K562 (cell line): Measurements from ENCODE around the gene NT5DC4. TPM values are rescaled to one million over a fixed set of nuclear protein-coding genes. Genes with fewer than 3 reads are reported as not detected.

Experiments used
- DNMT1 ChIP-seq: fragments of 450-650 bp; IDR thresholded peaks from 2 replicates; pipeline ENCODE4 v1.6.1; 2016; ENCODE audit warnings: antibody characterized with exemption, mild to moderate bottlenecking
- GTF2E2 ChIP-seq: fragments of 200-800 bp; sonication (Bioruptor generic); IDR thresholded peaks from 2 replicates; pipeline ENCODE4 v1.6.1; 2016; ENCODE audit warnings: missing genetic modification characterization, missing compliant biosample characterization
- IFI16 ChIP-seq: fragments of 250-450 bp; sonication (Bioruptor Pico); IDR thresholded peaks from 2 replicates; pipeline ENCODE4 v2.1.2; 2022; ENCODE audit warnings: mild to moderate bottlenecking, inconsistent platforms
- JUND ChIP-seq, 2 experiments: IDR thresholded peaks; 2 replicates in 1 of 2; 3 replicates in 1 of 2; pipeline ENCODE4 v1.6.1; 2011; ENCODE audit warnings: borderline replicate concordance in 2 of 2, low read depth in 2 of 2, low read length in 2 of 2, improper control_type of control experiment in 1 of 2, missing biosample characterization in 1 of 2, missing genetic modification characterization in 1 of 2, missing genetic modification reagents in 1 of 2
- LEF1 ChIP-seq: fragments of 450-650 bp; IDR thresholded peaks from 2 replicates; pipeline ENCODE4 v1.6.1; 2016; ENCODE audit warnings: mild to moderate bottlenecking
- MTA2 ChIP-seq: fragments of 450-650 bp; IDR thresholded peaks from 2 replicates; pipeline ENCODE4 v1.6.1; 2016; ENCODE audit warnings: low read depth
- NCOA2 ChIP-seq, 2 experiments: fragments of 450-650 bp; IDR thresholded peaks; 2 replicates each; pipeline ENCODE4 v1.6.1; 2018; ENCODE audit warnings: mild to moderate bottlenecking in 2 of 2, moderate library complexity in 1 of 2; ENCODE audit not compliant: partially characterized antibody in 2 of 2
- NFATC3 ChIP-seq: fragments of 450-650 bp; IDR thresholded peaks from 2 replicates; pipeline ENCODE4 v1.6.1; 2017; ENCODE audit warnings: mild to moderate bottlenecking
- PML ChIP-seq: IDR thresholded peaks from 2 replicates; pipeline ENCODE4 v1.6.1; 2012; ENCODE audit warnings: low read length, inconsistent platforms
- PTRF ChIP-seq: fragments of 450-650 bp; IDR thresholded peaks from 2 replicates; pipeline ENCODE4 v1.6.1; 2016; ENCODE audit warnings: mild to moderate bottlenecking, missing genetic modification characterization, missing compliant biosample characterization
- RBM34 ChIP-seq: fragments of 200-400 bp; formaldehyde crosslinking; IDR thresholded peaks from 2 replicates; pipeline ENCODE4 v1.6.1; 2018; ENCODE audit warnings: low read length, borderline replicate concordance; ENCODE audit not compliant: insufficient read depth
- RUNX1 ChIP-seq: sonication (generic); IDR thresholded peaks from 2 replicates; pipeline ENCODE4 v1.6.1; 2016; ENCODE audit warnings: antibody characterized with exemption, low read depth
- SETDB1 ChIP-seq: IDR thresholded peaks from one replicate; pipeline ENCODE4 v1.6.1; 2012; ENCODE audit warnings: low read length, control low read depth, inconsistent platforms
- TCF7L2 ChIP-seq: fragments of 150-350 bp; IDR thresholded peaks from 2 replicates; pipeline ENCODE4 v1.6.1; 2016; ENCODE audit warnings: low read depth, mild to moderate bottlenecking, low read length, moderate library complexity
- TRIM28 ChIP-seq: fragments of 450-650 bp; IDR thresholded peaks from 2 replicates; pipeline ENCODE4 v1.6.1; 2017
- ZNF717 ChIP-seq: fragments of 250-450 bp; sonication (Bioruptor Pico); IDR thresholded peaks from 2 replicates; pipeline ENCODE4 v1.5.0; 2021
- ZSCAN32 ChIP-seq: fragments of 450-650 bp; formaldehyde crosslinking; IDR thresholded peaks from 2 replicates; pipeline ENCODE4 v1.4.0; 2020; ENCODE audit warnings: mild to moderate bottlenecking, moderate library complexity
- polyA plus RNA-seq, 8 experiments: library from polyadenylated mRNA; depleted of rRNA in 4 of 8; stranded (reverse) in 5 of 8; unstranded in 3 of 8; fragments of >200 nt; fragmentation: Nextera tagmentation in 2 of 8; fragmentation: Illumina TruSeq in 1 of 8; extraction: Ambion mirVana in 2 of 8; extraction: Trizol in 1 of 8; gene quantifications; 2 replicates each; pipeline versions ENCODE4 v1.2.1 to v1.2.3, GENCODE V29; 2011 to 2014; ENCODE audit warnings: inconsistent platforms in 1 of 8, missing spikeins in 1 of 8
- total RNA-seq, 7 experiments: library from RNA; depleted of rRNA in 6 of 7; stranded (reverse); fragments of >200 nt in 6 of 7; fragmentation: Illumina TruSeq in 2 of 7; extraction: Trizol in 2 of 7; gene quantifications; 2 replicates each; pipeline versions ENCODE4 v1.2.1 to v1.2.3, GENCODE V29; 2011 to 2021; ENCODE audit warnings: low replicate concordance in 1 of 7
- TF ChIP-seq, protein P1 (sequence below): fragments of 450-650 bp; formaldehyde crosslinking; IDR thresholded peaks from 2 replicates; pipeline ENCODE4 v1.4.0; 2020; ENCODE audit warnings: mild to moderate bottlenecking, moderate library complexity
- TF ChIP-seq, protein P2 (sequence below), 3 experiments: IDR thresholded peaks in 2 of 3; conservative IDR thresholded peaks in 1 of 3; 2 replicates each; pipeline ENCODE4 v1.5.1; 2011 to 2012; ENCODE audit warnings: low read length in 3 of 3, mild to moderate bottlenecking in 3 of 3, control low read depth in 2 of 3, improper control_type of control experiment in 1 of 3, inconsistent platforms in 1 of 3, low read depth in 1 of 3, mixed read lengths in 1 of 3, moderate library complexity in 1 of 3; ENCODE audit not compliant: insufficient read depth in 2 of 3
- TF ChIP-seq, protein P3 (sequence below): IDR thresholded peaks from 2 replicates; pipeline ENCODE4 v1.6.1; 2016; ENCODE audit warnings: missing genetic modification characterization, missing compliant biosample characterization
- TF ChIP-seq, protein P4 (sequence below): IDR thresholded peaks from 2 replicates; pipeline ENCODE4 v1.6.1; 2014; ENCODE audit warnings: antibody characterized with exemption

The NT5DC4 gene
- total and polyA plus RNA-seq, 9 of the 15 experiments (the other 6 are each of a cell fraction or from before 2014, with no cell fraction given), result 0.44 to 6.9 (median 2.5) TPM

DNA sequence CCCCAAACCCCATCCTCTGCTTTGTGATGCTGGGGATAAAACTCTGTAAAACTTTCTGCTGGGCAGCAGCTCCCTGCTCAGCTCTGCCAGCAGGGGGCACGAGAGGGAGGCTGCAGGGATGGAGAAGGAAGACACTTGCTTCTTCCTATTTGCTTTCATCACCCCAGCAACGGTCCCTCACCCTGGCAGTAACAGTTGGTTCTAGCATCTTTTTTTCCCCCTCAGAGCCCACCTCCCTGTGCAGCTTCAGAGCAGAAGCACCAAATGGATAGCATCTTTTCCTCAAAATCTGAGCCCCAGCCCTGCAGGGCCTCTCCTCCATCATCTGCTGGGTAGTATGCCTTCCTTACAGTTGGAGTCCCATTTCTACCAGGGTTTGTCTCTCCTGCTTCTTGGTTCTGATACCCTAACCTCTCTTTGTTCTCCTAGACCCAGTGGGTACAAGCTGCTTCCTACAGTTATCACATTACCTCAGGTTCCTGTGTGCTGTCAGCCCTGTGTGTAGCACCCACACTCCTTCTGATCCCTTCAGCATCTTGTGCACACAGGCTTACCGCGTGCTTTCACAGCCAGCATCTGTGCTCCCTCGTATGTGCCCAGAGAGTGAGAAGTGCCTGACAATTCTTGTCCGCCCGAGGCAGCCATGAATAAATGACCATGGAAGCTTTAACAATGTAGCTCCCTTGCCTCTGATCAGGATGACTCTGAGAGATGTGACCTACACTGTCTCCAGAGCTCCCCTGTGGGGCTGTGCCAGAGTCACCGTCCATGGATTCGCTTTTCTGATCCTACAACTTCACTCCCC is 29.1 kb downstream of the NT5DC4 start (continued):
- TF ChIP-seq RBM34 (no peak), PML (no peak), NCOA2 (IDR thresholded peaks at IDR 0.05; ENCODE audit: partially characterized antibody in 2 of 2) (no peak), DNMT1 (no peak), GTF2E2 (tag) (no peak), ZNF717 (no peak), RUNX1 (no peak), IFI16 (no peak), LEF1 (no peak), SETDB1 (no peak), JUND (IDR thresholded peaks at IDR 0.05; ENCODE audit: borderline replicate concordance, low read depth, low read length) (no peak), JUND (tag; IDR thresholded peaks at IDR 0.05; ENCODE audit: borderline replicate concordance, low read depth, low read length) (peak; percentile 25; the same call in 1 of the 3 replicates), ZSCAN32 (CRISPR knock-in tag) (no peak), NFATC3 (no peak), MTA2 (no peak), TRIM28 (no peak), PTRF (tag) (no peak), TCF7L2 (no peak)
- TF ChIP-seq, protein P1, sequence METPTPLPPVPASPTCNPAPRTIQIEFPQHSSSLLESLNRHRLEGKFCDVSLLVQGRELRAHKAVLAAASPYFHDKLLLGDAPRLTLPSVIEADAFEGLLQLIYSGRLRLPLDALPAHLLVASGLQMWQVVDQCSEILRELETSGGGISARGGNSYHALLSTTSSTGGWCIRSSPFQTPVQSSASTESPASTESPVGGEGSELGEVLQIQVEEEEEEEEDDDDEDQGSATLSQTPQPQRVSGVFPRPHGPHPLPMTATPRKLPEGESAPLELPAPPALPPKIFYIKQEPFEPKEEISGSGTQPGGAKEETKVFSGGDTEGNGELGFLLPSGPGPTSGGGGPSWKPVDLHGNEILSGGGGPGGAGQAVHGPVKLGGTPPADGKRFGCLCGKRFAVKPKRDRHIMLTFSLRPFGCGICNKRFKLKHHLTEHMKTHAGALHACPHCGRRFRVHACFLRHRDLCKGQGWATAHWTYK, result no peak
- TF ChIP-seq, protein P2, sequence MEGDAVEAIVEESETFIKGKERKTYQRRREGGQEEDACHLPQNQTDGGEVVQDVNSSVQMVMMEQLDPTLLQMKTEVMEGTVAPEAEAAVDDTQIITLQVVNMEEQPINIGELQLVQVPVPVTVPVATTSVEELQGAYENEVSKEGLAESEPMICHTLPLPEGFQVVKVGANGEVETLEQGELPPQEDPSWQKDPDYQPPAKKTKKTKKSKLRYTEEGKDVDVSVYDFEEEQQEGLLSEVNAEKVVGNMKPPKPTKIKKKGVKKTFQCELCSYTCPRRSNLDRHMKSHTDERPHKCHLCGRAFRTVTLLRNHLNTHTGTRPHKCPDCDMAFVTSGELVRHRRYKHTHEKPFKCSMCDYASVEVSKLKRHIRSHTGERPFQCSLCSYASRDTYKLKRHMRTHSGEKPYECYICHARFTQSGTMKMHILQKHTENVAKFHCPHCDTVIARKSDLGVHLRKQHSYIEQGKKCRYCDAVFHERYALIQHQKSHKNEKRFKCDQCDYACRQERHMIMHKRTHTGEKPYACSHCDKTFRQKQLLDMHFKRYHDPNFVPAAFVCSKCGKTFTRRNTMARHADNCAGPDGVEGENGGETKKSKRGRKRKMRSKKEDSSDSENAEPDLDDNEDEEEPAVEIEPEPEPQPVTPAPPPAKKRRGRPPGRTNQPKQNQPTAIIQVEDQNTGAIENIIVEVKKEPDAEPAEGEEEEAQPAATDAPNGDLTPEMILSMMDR (IDR thresholded peaks at IDR 0.05 in 2 of 3, conservative IDR thresholded peaks at IDR 0.05 in 1 of 3; ENCODE audit: insufficient read depth in 2 of 3, low read depth in 1 of 3, low read length in 3 of 3), result peak; percentile 92 to 93 (median 93)
- TF ChIP-seq, protein P3, sequence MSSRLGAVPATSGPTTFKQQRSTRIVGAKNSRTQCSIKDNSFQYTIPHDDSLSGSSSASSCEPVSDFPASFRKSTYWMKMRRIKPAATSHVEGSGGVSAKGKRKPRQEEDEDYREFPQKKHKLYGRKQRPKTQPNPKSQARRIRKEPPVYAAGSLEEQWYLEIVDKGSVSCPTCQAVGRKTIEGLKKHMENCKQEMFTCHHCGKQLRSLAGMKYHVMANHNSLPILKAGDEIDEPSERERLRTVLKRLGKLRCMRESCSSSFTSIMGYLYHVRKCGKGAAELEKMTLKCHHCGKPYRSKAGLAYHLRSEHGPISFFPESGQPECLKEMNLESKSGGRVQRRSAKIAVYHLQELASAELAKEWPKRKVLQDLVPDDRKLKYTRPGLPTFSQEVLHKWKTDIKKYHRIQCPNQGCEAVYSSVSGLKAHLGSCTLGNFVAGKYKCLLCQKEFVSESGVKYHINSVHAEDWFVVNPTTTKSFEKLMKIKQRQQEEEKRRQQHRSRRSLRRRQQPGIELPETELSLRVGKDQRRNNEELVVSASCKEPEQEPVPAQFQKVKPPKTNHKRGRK (tag), result no peak
- TF ChIP-seq, protein P4, sequence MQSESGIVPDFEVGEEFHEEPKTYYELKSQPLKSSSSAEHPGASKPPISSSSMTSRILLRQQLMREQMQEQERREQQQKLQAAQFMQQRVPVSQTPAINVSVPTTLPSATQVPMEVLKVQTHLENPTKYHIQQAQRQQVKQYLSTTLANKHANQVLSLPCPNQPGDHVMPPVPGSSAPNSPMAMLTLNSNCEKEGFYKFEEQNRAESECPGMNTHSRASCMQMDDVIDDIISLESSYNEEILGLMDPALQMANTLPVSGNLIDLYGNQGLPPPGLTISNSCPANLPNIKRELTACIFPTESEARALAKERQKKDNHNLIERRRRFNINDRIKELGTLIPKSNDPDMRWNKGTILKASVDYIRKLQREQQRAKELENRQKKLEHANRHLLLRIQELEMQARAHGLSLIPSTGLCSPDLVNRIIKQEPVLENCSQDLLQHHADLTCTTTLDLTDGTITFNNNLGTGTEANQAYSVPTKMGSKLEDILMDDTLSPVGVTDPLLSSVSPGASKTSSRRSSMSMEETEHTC, result no peak
